ENCODE measurements around the gene IMPDH2.

IMPDH2 gene

DNA sequence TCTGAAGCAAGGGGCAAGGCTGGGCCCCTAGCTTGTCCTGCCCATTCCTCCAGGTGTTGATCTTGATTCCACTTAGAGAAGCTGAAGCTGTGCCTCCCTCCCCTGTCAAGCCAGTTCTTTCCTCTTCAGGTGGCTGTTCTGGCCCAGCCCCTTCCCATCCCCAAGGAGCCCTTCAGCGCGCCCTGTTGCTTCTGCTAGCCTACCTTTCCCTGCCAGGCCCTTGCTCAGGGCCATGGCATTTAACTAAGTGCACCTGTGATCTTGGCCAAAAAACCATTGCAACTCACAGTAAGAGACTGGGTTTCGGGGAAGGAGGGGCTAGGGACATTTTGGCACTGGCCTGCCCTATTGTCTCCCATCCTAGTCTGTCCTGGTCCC lies 23.9 kb downstream of the IMPDH2 start:
- no peak for FAIRE-seq

DNA sequence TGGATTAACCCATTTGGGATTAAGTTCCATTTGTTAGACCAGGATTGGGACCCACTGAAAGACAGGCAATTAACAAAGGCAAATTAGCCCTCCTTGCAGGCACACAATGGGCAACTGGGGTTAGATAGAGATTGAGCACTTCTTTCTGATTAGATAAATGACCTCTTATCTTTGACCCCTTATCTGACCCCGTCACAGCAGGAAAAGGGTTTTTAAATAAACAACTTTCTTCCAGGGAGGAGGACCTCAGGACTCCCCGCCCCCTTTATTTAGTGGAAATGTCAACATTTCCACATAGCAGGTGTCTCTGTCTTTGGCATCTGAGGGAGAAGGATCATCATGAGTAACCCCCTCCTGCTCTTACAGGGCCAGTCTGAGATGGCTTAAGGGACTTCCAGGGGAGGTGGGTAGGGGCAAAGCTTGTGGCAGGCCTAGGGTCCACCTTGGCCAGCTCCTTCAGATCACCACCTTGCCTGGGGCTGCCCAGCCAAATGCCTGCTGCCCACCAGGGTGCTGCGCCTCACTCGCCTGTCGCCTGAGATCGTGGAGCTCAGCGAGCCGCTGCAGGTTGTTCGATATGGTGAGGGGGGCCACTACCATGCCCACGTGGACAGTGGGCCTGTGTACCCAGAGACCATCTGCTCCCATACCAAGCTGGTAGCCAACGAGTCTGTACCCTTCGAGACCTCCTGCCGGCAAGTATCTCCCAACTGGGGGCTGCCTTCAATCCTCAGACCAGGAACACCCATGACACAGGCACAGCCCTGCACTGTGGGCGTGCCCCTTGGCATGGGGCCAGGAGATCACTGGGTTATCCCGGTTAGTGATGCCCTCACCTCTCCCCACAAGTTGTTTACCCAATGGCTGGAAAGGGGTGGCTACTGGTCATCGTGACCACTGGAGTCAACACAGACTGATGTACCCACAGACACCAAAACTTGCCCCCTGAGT lies 24.6 kb downstream of the IMPDH2 start:
- FAIRE-seq = no peak

DNA sequence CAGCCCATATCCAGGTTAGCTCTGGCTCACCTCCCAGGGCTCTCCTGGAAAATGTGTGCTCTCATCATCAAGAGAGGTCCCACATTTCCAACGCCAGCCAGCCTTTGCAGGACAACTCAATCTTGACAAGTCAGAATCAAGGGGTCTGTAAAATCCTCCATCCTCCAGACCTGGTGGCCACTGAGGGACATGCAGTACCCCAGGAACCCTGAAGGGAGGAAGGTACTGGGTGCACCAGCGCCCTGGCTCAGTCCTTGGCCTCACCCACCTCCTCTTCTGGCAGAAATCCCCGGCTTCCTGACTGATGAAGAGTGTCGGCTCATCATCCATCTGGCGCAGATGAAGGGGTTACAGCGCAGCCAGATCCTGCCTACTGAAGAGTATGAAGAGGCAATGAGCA lies 28.0 kb downstream of the IMPDH2 start:
- no peak for FAIRE-seq

DNA sequence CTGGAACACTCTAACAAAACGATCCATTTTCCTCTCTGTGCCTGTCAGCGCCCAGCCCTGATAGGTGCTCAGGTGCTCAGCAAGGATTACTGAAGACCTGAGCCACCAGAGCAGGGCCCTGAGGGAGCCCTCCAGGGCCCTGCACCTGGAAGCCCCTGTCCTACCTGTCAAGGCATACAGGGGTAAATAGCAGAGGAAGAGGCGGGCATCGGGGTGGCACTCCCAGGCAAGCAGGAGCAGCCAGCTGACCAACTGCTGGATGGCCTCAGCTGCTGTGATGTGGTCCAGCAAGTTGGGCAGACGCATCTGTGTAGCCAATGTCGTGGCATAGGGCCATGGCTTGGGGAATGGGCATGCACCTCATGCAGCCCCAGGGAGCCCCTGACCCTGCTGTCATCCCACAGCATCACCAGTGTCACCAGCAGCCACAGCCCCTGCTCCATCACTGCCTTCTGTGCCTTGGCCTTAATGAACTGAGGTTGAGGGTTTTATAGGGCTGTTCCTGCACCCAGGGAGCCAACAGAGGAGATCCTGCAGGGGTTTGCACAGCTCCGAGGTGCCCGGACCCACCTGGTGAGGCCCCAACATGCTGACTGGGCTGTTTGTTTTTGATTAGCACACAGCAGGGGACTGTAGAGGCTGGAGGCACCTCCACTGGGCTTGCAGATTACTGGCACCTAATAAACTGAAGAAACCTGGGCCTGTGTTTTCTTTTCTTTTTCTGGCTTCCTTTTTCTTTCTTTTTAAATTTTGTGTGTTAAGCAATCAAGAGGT lies 29.9 kb downstream of the IMPDH2 start:
- FAIRE-seq = no peak

- FAIRE-seq = no peak
Observed at GRCh38 chr3:48997714-48998637, 31.2 kb downstream of the IMPDH2 start.

DNA sequence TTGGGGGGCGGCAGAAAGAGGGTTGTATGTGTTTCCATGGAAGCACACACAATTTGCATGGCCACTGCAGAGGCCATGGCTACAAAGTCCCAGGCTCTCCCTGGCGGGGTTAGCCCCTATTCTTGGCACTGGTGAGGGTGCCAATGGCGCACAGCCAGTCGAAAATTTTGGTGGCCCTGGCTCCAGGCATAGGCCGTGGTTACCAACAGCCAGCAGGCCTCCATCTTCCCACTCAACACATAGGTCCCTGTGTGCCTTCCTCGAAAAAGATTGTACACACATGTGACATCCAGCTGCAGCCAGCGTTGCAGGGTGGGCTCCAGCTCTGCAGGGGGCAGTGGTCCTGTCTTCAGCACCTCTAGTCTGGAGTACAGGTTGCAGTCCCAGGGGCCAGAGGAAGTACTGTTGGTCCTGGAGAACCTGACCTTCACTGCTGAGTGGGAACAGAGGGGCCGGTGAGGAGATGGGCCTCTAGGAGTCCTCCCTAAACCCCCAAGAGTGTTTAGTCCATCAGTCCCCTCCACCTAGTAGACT lies 32.0 kb downstream of the IMPDH2 start:
- no peak for FAIRE-seq

GRCh38 chr3:48996640-48997039 lies 32.6 kb downstream of the IMPDH2 start:
- FAIRE-seq = no peak

DNA sequence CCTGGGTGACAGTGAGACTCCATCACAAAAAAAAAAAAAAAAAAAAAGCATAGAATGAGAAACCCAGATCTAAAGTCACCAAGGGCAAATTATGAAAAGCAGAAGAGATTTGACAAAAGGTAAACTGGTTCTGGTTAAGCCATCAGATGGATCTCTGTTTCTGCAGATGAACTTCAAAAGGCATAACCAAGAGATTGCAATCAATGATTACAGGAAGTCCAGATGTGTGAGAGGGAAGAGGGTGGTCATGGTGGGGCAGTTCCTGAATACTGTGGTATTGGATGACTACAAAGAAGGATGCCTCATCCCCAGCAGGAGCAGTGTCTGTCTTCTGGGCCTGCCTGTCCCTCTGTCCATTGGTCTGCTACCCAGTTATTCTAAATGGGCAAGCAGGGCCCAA lies 35.4 kb downstream of the IMPDH2 start:
- FAIRE-seq = no peak

GRCh38 chr3:48991851-48992545 lies 37.2 kb downstream of the IMPDH2 start:
- no peak for FAIRE-seq

DNA sequence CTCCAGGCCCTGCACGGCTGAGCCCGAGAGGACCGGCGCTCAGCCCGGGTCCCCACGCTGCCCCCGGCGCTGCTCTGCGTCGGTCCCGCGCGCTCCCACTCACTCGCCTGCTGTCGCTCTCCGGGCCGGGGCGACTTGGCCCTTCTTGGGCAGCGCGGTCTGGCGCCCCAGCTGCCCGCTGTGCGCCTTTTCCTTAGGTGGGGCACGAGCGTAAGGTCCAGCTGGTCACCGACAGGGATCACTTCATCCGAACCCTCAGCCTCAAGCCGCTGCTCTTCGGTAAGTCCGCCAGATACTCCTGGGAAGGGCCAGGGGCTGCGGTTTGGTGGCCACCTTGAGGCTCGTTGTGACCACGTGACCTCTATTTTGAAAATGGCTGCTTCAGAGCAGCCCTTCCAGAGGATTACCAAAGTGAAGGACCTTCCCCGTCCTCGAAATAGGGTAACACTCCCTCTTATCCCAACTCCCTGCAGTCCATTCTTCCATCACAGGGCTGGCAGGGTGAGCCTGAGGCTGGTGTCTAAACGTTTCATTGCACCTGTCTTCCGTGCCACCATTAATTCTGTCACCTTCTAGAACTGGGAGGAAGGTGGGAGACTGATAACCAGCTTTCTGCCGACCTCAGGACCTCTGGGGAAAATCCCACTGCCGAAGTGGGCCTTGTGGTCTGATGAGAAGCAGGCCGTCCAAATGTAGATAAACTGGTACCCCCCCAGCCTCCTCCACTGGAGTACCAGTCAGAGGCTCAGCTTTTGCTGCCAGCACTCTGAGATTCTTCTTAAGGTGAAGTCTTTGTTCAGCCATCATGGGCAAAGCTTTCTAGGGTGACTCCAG lies 38.3 kb downstream of the IMPDH2 start:
- FAIRE-seq = no peak

GRCh38 chr3:48989796-48990635 lies 39.2 kb downstream of the IMPDH2 start, which contains the start of gene P4HTM:
TSS of gene P4HTM (plus strand) at chr3:48990241. CDS start at chr3:48990257, 16 bp downstream.
- FAIRE-seq = no peak

- FAIRE-seq = no peak
Observed at GRCh38 chr3:48989126-48989795, 39.9 kb downstream of the IMPDH2 start.

DNA sequence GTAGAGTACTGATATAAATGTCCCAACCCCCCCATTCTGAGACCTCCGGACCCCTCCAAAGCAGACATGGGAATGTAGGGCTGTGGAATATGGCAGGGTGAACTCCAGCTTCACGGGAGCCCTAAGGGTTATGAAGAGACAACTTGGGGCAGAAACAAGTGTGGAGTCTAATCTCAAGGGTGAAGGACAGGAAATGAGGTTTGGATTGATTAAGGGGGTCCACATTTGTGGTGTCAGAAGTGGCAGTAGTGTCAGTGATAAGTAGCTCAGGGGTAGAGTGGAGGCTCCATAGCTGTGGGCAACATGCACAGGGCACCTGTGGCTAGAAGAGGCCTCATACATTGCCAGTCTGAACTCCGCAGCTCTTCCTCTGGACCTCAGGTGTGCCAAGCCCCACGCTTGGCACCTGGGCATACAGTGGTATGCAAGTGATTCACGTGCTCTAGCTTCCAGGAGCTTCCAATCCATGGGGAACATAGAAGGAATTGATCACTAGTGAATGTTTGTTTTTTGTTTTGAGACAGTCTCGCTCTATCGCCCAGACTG lies 43.3 kb downstream of the IMPDH2 start:
- FAIRE-seq = no peak

GRCh38 chr3:48984663-48985062 lies 44.5 kb downstream of the IMPDH2 start:
- no peak for FAIRE-seq

DNA sequence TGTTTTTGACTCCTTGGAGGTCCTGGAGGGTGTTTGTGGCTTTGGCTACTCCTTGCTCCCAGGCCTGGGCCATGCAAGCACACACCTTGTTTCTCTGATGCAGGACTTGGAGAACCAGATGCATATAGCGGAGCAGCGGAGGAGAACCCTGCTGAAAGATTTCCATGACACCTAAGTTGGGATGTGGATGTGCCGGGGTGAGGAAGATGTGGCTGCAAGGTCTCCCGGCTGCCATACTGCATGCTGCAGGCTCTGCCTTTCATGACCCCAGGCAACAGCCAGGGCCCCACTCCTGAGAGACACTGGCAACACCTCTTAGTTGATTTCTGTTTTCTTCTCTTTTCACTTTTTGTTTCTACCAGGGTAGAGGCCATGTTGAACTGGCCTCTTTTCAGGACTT lies 46.1 kb downstream of the IMPDH2 start:
- FAIRE-seq = no peak

- no peak for FAIRE-seq
Observed at GRCh38 chr3:48982686-48983085, 46.5 kb downstream of the IMPDH2 start.

- FAIRE-seq = no peak
Observed at GRCh38 chr3:48982016-48982415, 47.2 kb downstream of the IMPDH2 start.

GRCh38 chr3:48980295-48980694 lies 48.9 kb downstream of the IMPDH2 start:
- no peak for FAIRE-seq

DNA sequence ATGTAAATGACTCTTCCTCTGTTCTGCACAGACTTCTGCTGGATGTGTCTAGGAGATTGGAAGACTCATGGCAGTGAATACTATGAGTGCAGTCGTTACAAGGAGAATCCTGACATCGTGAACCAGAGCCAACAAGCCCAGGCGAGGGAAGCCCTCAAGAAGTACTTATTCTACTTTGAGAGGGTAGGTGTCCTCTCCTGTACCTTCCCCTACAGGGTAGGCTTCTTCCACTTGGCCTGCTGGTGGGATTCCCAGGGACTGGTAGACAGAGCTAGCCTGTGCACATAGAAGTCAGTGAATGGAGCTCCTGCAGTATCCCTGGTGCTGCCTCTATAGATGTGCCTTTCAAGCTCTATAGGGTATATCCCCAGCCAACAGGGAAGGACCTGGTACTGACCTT lies 49.7 kb downstream of the IMPDH2 start:
- no peak for FAIRE-seq
